Inflammatory macrophage (primary cell): ENCODE measurements around the gene CXXC5.
A peak's percentile ranks its signal among the peaks of the same experiment; 100 is the strongest.

Experiments
- DNase-seq, 2 donors: peaks; one replicate each; pipeline ENCODE4 v3.0.0-alpha.2; 2020 to 2022

Gene CXXC5

GRCh38 chr5:139651853-139652787, 4.0 kb downstream of the CXXC5 start:
- peak; percentile 82 to 90 for DNase-seq

- no peak for DNase-seq
Observed at GRCh38 chr5:139652788-139653241, 4.7 kb downstream of the CXXC5 start.

- DNase-seq = no peak
Observed at GRCh38 chr5:139653616-139654015, 5.5 kb downstream of the CXXC5 start.

DNA sequence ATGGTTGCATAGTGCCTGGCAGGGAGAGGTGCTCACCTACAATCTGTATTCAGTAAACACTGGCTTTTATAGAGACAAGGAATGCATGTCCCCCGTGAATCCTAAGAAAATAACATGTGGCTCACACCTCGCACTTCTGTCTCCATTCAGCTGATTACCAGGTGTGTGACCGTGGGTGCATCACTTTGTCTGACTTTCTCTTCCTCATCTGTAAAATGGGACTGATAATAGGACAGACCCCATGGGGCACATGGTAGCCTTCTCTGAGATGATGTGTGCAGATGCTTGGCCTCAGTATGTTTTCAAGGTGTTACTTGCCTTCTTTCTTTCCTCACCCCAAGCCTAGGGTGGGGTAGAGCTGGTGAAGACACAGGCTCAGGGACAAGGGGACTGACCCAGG, 6.3 kb downstream of the CXXC5 start:
- DNase-seq = no peak

DNA sequence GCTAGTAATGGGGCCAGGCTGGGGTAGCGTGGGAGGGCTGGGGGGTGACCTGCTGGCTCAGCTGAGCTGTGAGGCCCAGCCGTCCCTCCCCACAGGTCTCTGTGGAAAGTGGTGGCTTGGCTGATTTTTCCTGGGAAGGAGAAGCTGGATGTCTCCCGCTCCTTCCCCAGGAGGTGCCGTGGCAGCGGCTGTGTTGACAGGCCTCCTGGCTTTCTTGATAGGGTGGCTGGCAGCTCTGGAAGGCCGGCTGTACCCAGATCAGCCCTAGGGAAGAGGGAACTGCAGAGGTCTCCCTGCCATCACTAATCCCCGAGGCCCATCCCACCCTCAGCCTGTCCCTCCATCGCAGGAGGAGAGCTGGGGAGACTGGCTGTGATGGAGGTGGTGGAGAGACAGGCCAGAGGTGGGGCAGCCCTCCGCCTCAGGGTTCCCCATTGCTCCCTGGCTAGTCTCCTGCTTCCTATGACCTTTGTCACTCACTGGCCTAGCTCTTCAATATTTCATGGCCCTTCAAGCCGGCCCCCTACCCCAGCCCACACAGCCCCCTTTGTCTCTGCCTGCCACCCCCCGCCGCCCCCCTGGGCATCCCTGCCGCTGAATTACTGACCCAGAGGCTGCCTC, 6.8 kb downstream of the CXXC5 start:
- DNase-seq = no peak

DNA sequence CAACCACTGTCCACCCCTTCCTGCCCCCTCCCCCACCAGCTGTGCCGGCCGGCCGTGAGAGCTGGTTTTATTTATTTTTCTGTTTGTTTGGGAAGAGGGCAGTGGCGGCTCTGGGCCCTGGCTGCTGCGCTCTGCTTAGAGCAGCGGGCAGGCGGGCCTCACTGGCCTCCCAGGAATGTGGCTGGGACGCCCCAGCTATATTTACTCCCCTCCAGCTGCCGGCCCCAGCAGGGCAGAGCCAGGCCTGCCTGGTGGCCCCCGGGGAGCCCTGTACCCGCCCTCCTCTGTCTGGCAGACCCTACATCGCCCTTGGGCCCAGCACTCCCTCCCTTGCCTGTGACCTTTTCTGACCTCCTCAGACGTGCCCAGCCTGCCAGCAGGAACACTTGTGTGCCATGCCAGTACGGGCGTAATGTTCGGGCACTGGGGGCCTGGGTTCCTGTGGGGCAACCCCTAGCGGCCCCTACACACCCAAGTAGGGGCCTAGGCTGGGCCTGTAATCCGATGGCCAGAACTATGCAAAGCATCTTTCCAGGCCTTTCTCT, 7.7 kb downstream of the CXXC5 start:
- DNase-seq = no peak

- peak in 1 of 2 donors; percentile 46 for DNase-seq
Observed at GRCh38 chr5:139657363-139658321, 9.5 kb downstream of the CXXC5 start.

DNA sequence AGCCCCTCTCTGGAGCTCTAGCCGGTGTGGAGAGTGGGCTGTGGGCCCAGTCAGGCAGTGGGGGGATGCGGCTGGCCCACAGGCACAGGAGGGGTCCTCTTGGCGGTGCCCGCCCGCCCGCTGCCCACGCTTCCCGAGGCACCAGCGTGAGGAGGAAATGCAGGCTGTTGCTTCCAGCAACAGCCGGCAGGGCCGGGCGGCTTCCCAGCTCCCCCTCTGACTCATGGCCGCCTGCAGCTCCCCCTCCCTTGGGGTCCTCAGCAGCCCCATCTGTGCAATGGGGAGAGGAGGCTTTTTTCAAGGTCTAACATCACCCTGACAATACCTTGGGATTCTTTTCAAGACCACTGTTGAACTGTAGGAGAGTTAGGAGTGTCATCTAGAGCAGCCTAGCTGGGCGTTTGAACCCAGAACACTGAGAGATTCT, 10.4 kb downstream of the CXXC5 start:
- DNase-seq = peak; percentile 50 to 74

- DNase-seq = no peak
Observed at GRCh38 chr5:139658928-139659667, 10.9 kb downstream of the CXXC5 start.

GRCh38 chr5:139659695-139660101, 11.5 kb downstream of the CXXC5 start:
- DNase-seq = no peak

- DNase-seq = peak; percentile 34 to 41
Observed at GRCh38 chr5:139660105-139660922, 12.2 kb downstream of the CXXC5 start.

DNA sequence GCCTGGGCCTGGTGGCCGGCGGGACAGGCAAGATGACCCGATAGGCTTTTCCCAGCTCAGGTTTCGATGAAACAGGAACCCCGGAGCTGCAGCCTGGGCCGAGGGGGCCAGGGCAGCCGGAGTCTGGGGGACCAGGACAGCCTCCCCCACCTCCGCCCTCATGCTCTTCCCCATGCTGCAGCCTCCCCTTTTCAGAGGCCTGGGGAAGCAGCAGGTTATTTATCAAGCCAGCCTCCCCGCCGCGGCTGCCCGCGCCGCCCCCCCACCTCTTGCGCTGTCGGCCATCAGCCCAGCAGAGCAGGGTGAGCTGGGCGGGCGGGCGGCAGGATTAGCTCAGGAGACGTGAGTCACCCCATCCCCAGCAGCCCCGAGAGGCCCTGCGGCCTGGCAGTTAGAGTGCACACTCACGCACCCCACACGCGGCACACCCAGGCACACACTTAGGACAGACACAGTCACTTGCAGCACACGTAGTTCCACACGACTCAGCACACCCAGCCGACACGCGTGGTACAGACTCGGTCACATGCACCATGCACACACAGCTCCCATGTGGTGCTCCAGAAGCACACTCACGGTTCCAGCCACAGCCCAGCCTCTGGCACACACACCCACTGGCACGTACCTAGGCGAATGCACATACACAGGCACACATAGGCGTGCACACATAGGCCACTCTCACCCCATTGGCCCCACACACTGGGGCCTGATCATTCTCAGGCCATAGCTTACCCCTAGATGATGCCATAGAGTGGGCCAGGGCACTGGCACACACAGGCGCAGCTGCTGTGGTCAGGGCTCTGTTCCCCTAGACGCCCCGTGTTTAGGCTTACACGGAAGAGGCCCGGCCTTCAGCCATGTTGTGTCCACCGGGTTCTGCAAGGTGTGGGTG, 13.0 kb downstream of the CXXC5 start:
- peak; percentile 91 to 96 for DNase-seq

GRCh38 chr5:139662617-139663016, 14.5 kb downstream of the CXXC5 start:
- DNase-seq = no peak

DNA sequence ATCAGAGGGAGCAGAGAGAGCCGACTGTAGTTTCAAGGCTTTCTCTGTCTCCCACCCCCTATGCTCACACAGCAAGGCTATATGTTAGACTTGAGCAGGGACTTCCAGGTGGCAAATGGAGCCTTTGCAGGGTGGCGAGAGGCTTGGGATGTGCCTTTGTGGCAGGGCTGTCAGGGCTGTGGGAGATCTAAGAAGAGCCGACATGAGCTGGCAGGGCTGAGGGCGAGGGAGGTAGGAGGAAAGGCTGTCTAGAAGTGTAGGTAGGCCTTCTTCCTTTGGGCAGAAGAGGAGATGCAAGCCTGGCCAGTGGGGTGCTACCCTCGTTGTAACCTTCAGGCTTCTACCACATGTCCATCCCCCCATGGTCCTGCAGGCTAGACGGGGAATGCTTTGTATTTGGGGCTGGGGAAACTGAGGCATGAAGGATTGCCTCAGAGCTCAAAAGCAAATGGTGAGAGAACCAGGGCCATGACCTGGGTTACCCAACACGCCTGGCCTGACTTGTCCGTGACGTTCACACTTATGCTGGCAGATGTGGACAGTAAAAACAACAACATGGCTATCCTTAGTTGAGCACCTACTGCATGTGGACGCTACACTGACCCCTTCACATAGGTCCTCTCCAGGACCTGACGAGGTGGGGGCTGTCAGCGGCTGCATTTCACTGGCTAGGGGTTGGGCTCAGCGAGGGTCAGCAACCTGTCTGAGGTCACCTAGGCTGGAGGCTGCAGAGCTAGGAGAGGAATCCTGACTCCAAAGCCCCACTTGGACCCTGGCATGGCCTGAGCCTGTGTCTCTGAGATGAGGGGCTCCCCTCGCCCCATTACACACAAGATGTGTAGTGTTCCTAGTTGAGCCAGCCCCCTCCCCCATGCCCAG, 15.3 kb downstream of the CXXC5 start:
- no peak for DNase-seq

- DNase-seq = peak; percentile 100
Observed at GRCh38 chr5:139664086-139664693, 16.0 kb downstream of the CXXC5 start.

DNA sequence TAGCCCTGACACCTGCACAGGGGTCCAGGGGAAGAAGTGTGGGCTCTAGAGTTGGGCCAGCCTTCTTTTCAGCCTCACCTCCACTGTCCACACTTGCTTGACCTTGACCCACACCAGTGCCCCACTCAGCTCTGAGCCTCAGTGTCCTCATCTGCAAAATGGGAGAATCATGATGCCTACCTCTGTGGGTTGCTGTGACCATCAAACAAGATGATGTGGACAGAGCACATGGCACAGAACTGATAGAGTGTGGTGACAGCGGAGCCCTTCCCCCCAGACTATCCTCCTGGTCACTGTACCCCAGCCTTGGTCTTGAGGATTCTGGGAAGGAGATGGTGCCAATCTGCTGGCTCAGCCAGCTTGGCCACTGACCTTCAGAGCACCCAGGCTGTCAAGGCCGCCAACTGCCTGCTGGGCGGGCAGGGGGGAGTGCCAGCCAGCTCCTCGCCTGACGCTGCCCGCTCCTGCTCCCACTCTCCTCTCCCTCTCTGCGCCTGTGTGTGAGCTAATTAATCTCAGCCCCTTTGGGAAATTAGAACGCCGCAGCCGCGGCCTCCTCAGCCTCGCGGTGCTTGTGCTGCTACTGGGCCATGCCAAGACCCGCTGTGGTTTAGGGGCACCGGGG, 16.7 kb downstream of the CXXC5 start:
- no peak for DNase-seq

DNA sequence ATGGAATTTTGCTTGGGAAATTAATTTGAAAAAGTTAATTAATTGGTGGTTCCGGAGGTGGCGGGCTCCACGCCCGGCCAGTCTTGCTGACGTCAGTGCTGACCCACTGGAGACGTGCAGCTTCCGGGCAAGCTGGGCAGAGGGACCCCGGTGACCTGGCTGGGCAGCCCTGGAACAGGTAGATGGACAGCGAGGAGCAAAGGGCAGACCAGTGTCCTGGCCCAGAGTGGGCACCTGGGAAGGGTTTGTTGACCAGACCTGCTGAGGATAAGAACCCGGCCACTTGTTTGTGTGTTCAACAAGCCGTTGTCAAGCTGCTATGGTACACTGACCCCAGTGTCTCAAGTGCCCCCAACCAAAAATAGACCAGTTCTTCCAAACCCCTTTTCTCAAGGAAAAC, 17.5 kb downstream of the CXXC5 start:
- no peak for DNase-seq

GRCh38 chr5:139666551-139666950, 18.4 kb downstream of the CXXC5 start:
- DNase-seq = no peak
